HG03060 (cell line): ENCODE results near the gene LARGE1.

Experiments
- ATAC-seq: cut with Tn5 transposase; IDR thresholded peaks from one replicate; pipeline ENCODE4 v1.9.1; 2021; ENCODE audit warnings: low read depth, moderate number of reproducible peaks; ENCODE audit not compliant: unreplicated experiment

The LARGE1 gene

GRCh38 chr22:33300165-33300564 is 620.1 kb downstream of the LARGE1 start:
- ATAC-seq, result no peak

DNA sequence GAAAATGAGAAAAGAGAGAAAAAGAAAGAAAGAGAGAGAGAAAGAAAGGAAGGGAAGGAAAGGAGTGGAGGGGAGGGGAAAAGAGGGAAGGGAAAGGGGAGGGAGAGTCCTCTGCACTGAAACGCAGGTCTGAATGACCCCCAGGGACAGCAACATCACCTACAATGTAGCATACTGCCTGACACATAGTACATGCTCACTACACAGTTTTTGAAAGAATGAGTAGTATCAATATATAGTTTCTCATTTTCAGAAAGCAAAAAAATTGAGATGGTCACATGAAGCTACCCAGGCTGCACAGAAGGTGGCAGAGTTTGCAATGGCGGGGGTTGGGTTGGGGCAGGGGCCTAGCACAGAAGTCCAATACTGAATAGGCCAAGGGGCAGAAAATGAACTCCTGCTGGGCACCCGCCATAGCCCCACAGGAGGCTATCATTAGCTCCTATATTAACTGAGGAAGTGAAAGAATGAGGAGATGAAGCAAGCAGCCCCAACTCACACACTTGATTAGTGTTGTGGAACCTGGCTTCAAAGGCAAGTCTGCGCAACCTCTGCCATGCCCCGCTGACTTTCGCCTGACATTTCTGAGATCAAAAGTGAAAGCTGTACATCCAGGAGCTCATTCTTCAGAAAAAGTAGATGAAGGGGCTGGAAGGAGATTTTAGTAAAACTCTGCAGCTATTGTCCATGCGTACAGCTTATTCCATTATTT is 620.9 kb downstream of the LARGE1 start:
- ATAC-seq, result peak; percentile 92

DNA sequence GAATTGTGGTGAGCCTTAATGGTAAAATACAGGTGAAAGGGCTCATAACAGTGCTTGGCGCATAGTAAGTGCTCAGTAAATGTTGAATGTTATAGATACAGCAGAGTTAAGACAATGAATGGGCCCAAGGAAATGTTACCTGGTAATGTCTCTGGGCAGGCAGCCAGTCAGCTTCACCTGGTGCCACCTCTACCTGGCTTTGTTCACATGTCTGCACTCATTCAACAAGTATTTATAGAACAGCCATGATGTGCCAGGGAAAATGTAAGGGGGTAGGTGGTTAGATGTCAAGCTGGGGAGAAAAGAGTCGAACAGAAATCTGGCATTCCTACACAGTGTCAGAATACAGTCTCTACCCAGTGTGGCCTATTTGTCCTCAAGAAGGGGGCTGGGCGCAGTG is 623.3 kb downstream of the LARGE1 start:
- no peak for ATAC-seq

GRCh38 chr22:33288078-33288477 is 632.2 kb downstream of the LARGE1 start:
- ATAC-seq, result no peak

DNA sequence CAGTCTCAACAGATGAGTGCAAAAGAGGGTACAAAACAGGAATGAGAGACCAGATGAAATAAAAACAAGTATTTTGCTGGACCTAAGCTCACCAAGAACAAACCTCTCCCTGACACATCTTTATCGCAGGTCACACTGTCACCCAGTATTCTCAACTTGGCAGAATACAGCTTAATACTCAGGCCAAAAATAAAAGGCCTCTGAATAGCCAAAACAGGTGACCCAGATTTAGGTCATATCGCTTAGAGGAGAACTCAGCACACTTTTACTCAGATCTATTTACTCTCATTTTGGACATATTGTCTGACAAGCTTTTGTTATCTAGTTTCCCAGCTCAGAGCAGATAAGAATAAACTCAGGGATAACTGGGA is 645.2 kb downstream of the LARGE1 start:
- no peak for ATAC-seq

- no peak for ATAC-seq
These were observed 645.8 kb downstream of the LARGE1 start for GRCh38 chr22:33274214-33275072.

DNA sequence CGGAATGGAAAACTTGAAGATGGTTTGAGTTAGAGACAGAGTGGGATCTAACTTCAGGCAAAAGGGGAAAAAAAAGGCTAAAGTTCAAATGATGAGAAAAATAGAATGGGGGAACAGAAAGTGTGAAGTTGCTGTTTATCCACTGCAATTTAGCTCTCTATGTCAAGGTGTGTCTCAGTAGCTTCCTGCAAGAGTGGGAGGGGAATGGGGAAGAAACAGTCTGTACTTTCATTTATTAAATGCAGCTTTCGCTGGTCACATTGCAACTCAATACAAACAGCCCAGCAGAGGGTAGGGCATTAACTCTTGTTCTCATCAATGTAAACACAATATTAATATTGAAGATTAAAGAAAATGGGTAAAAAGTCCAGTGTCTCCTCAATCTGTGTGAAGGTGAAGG is 647.4 kb downstream of the LARGE1 start:
- no peak for ATAC-seq

- ATAC-seq, result peak; percentile 13
These were observed 648.1 kb downstream of the LARGE1 start for GRCh38 chr22:33272180-33272579.

DNA sequence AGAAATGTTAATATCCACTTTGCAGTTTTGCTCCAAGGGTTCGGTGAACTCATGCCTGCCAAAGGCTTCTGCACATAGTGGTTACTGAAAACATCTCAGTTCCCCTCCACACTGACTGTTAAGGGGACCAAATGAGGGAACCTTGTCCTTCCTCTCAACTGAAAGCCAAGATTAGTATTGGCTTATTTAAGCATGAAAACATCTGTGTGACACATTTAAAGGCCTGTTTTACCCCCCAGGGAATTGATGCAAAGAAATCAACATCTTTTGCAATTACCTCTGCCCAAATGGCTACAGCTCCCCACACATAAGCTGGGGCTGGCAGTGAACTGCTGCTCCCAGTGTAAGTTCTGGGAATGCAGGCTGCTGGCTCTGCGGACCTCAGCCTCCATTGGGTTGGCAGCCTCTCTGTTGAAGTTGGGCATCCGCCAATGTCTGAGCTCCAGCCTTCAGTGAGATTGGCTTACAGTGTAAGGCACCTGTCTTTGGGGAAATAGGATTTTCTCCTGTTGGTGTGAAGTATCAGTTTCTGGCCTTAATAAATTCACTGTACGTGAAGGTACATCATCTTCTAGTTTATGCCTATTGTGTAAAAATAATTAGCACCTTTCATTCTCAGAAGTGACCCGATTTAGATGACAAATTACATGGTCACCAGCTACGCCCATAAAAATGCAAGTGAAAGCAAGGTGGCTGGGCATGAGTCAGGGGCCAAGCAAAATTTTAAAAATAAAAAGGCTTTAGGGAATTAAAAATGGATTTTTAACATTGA is 648.7 kb downstream of the LARGE1 start:
- peak; percentile 83 for ATAC-seq

DNA sequence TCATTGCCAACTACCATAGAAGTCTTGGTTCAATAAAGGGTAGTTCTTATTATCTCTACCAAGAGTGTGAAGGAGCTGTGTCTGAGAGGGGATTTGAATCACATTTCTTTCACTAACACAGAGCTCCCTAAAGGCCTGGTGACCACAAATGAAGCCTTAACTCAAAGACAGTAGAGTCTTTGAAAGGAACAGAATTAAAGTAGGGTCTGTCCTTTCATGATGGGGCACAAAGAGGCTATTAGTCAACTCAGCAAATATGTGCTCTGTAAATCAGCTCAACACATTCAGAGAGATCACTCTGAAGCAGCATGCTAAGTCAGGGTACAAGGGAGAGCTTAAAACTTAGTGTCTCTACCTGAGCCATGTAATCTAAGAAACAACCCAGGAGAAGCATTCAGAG is 649.7 kb downstream of the LARGE1 start:
- no peak for ATAC-seq

DNA sequence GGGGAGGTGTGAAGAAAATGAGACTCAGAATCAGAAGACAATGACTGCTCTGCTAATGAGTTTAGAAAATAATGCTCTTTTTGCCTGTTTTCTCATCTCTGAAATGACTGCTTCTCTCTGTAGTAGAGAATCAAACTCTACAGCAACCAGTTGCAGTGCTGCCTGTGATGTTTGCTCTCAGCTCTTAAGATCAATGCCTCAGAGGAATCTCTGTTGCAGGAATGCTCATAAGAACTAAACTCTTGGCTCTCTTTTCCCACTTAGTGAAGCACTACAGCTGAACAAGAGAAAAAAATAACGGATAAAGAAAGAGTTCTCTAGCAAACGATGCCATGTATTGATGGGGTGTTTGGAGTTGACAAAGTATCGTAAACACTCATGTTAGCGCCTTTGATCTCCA is 658.6 kb downstream of the LARGE1 start:
- no peak for ATAC-seq

GRCh38 chr22:33260498-33260897 is 659.8 kb downstream of the LARGE1 start:
- ATAC-seq, result no peak

- ATAC-seq, result no peak
These were observed 664.5 kb downstream of the LARGE1 start for GRCh38 chr22:33255791-33256190.

DNA sequence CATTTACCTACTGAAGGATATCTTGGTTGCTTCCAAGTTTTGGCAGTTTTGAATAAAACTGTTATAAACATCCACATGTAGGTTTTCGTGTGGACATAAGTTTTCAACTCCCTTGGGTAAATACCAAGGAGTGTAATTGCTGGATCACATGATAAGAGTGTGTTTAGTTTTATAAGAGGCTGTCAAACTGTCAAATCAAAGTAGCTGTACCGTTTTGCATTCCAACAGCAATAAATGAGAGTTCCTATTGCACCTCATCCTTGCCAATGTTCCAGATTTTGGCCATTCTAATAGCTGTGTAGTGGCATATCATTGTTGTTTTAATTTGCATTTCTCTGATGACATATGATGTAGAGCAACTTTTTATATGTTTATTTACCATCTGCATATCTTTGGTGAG is 671.3 kb downstream of the LARGE1 start:
- ATAC-seq, result no peak

DNA sequence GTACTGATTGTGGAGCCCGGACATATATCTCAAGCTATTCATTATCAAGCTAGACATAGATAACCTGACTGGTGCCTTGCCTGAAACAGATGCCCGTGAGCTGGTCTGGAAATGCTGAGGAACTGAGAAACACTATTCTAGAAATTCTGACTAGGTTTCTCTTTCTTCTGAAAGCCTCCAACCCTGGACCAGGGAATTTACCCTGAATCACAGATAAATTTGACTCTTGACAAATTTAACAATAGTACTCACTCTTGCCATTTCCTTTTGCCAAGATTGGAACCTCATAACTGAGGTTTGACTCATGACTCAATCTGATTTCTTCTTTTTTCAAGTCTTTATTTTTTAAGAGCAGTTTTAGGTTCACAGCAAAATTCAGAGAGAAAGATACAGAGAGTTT is 672.5 kb downstream of the LARGE1 start:
- peak; percentile 61 for ATAC-seq

DNA sequence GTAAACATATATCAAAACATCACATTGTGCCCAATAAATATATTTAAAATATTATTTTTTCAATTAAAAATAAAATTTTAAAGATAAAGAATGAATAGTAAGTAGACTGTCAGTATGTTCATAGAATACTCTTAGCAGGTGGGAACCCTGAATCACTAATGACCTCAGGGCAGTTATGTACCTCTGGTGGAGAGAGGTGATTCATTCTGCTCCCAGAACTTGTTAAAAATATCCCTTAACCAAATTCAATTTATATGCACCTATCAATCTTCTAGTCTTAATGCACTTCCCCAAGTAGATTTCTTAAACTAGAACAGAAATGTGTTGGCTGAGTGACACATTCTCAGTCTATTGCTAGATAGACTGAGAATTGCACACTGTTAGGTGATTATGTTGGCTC is 678.2 kb downstream of the LARGE1 start:
- ATAC-seq, result no peak

- no peak for ATAC-seq
These were observed 679.3 kb downstream of the LARGE1 start for GRCh38 chr22:33240888-33241475.

- ATAC-seq, result no peak
These were observed 688.2 kb downstream of the LARGE1 start for GRCh38 chr22:33232071-33232470.

GRCh38 chr22:33227791-33228190 is 692.5 kb downstream of the LARGE1 start:
- ATAC-seq, result no peak

GRCh38 chr22:33224841-33225240 is 695.4 kb downstream of the LARGE1 start:
- no peak for ATAC-seq
